Neural cell (in vitro differentiated cells): Measurements from ENCODE around the gene CRTC1. TPM values are rescaled to one million over a fixed set of nuclear protein-coding genes. Genes with fewer than 3 reads are reported as not detected.

Experiments used
- H2AFZ ChIP-seq: fragments of 200-600, 300-800 bp; sonication (generic), shearing (Covaris generic); 2 replicates; pipeline ENCODE4 v1.6.0; 2014; ENCODE audit warnings: low read depth, mild to moderate bottlenecking, antibody characterized with exemption, low read length, moderate library complexity
- H3F3A ChIP-seq: fragments of 200-600 bp; shearing (Covaris generic); 2 replicates; pipeline ENCODE4 v1.6.1; 2016; ENCODE audit warnings: mild to moderate bottlenecking, moderate library complexity, mixed read lengths, antibody characterized with exemption, low read length; ENCODE audit not compliant: insufficient read depth, poor library complexity, severe bottlenecking
- H3K27ac ChIP-seq: fragments of 200-600, 300-800 bp; sonication (generic), shearing (Covaris generic); 2 replicates; pipeline ENCODE4 v1.5.1; 2014; ENCODE audit warnings: mild to moderate bottlenecking, low read length, moderate library complexity
- H3K27me3 ChIP-seq: fragments of 300-800, 200-600 bp; sonication (generic), shearing (Covaris generic); 2 replicates; pipeline ENCODE4 v1.6.0; 2014; ENCODE audit warnings: mild to moderate bottlenecking, low read depth, low read length, moderate library complexity; ENCODE audit not compliant: insufficient read depth
- H3K36me3 ChIP-seq: fragments of 300-800, 200-600 bp; sonication (generic), shearing (Covaris generic); 2 replicates; pipeline ENCODE4 v1.5.1; 2014; ENCODE audit warnings: mild to moderate bottlenecking, antibody characterized with exemption, low read length, moderate library complexity; ENCODE audit not compliant: insufficient read depth
- H3K4me2 ChIP-seq: fragments of 300-800, 200-600 bp; sonication (generic), shearing (Covaris generic); 2 replicates; pipeline ENCODE4 v1.6.0; 2014; ENCODE audit warnings: mild to moderate bottlenecking, low read length
- H3K4me3 ChIP-seq: fragments of 300-800, 200-600 bp; sonication (generic), shearing (Covaris generic); 2 replicates; pipeline ENCODE4 v1.5.1; 2014; ENCODE audit warnings: mild to moderate bottlenecking, low read length, moderate library complexity
- H3K79me2 ChIP-seq: fragments of 200-600 bp; shearing (Covaris generic); replicated peaks from 2 replicates; pipeline ENCODE4 v1.6.0; 2014; ENCODE audit warnings: mild to moderate bottlenecking, low read length, moderate library complexity; ENCODE audit not compliant: insufficient read depth
- H3K9ac ChIP-seq: fragments of 300-800, 200-600 bp; sonication (generic), shearing (Covaris generic); 2 replicates; pipeline ENCODE4 v1.6.1; 2016; ENCODE audit warnings: mild to moderate bottlenecking, low read length, mixed read lengths
- H3K9me2 ChIP-seq: fragments of 200-600 bp; shearing (Covaris generic); 2 replicates; pipeline ENCODE4 v1.6.1; 2016; ENCODE audit warnings: mild to moderate bottlenecking, low read length, mixed read lengths; ENCODE audit not compliant: insufficient read depth
- H3K9me3 ChIP-seq: fragments of 200-600, 300-800 bp; sonication (generic), shearing (Covaris generic); 2 replicates; pipeline ENCODE4 v1.6.1; 2016; ENCODE audit warnings: mild to moderate bottlenecking, mixed run types, low read length, moderate library complexity, mixed read lengths
- H4K20me1 ChIP-seq: fragments of 200-600 bp; shearing (Covaris generic); 2 replicates; pipeline ENCODE4 v1.6.1; 2016; ENCODE audit warnings: mild to moderate bottlenecking, mixed run types; ENCODE audit not compliant: insufficient read depth
- EP300 ChIP-seq: fragments of 450-650 bp; conservative IDR thresholded peaks from 2 replicates; pipeline ENCODE4 v1.6.1; 2014; ENCODE audit warnings: antibody characterized with exemption, mild to moderate bottlenecking, moderate library complexity; ENCODE audit not compliant: poor library complexity, severe bottlenecking
- EZH2 ChIP-seq: fragments of 200-600, 300-800 bp; shearing (Covaris generic), sonication (generic); IDR thresholded peaks from 2 replicates; pipeline ENCODE4 v1.6.1; 2014; ENCODE audit warnings: antibody characterized with exemption, low read length, borderline replicate concordance, mild to moderate bottlenecking; ENCODE audit not compliant: insufficient read depth, poor library complexity, severe bottlenecking
- MXI1 ChIP-seq: fragments of 450-650 bp; conservative IDR thresholded peaks from 2 replicates; pipeline ENCODE4 v1.6.1; 2014; ENCODE audit warnings: antibody characterized with exemption, mild to moderate bottlenecking; ENCODE audit not compliant: poor library complexity, severe bottlenecking
- POLR2AphosphoS5 ChIP-seq: IDR thresholded peaks from 2 replicates; pipeline ENCODE4 v1.6.1; 2012
- RAD21 ChIP-seq: fragments of 450-650 bp; conservative IDR thresholded peaks from 2 replicates; pipeline ENCODE4 v1.6.1; 2014; ENCODE audit warnings: antibody characterized with exemption, mild to moderate bottlenecking, moderate library complexity
- SMC3 ChIP-seq: fragments of 450-650 bp; conservative IDR thresholded peaks from 2 replicates; pipeline ENCODE4 v1.6.1; 2014; ENCODE audit warnings: antibody characterized with exemption, mild to moderate bottlenecking, moderate library complexity; ENCODE audit not compliant: poor library complexity
- TAF1 ChIP-seq: IDR thresholded peaks from 2 replicates; pipeline ENCODE4 v1.6.1; 2012; ENCODE audit warnings: low read depth
- polyA plus RNA-seq: library from polyadenylated mRNA; depleted of rRNA; stranded (reverse); fragments of >200 nt; gene quantifications from 2 replicates; pipeline ENCODE4 v1.2.3, GENCODE V29; 2014
- TF ChIP-seq, protein P1 (sequence below): fragments of 450-650 bp; IDR thresholded peaks from 2 replicates; pipeline ENCODE4 v1.5.1; 2014; ENCODE audit warnings: antibody characterized with exemption, mild to moderate bottlenecking, moderate library complexity; ENCODE audit not compliant: poor library complexity, severe bottlenecking
- TF ChIP-seq, protein P2 (sequence below): IDR thresholded peaks from 2 replicates; pipeline ENCODE4 v1.6.1; 2012; ENCODE audit warnings: borderline replicate concordance

The CRTC1 gene
- polyA plus RNA-seq, 1 donor from 2014 or later: 10.4 TPM

DNA sequence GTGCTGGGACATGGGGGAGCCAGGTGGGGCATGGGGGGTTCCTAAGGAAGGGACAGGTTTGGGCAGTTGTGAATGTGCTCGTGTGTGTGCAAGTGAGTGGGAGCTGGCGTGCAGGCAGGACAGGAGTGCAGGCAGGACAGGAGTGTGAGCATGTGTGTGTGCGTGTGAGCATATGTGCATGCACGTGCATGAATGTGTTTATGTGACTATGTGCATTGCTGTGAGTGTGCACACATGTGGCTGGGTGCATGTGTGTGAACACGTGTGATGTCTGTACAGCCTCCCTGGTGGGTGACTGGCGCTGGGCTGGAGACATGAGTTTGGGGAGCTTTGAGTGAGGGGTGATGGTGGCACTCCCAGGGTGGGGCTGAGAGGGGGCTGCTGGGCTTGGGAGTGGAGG lies 33.4 kb downstream of the CRTC1 start:
- H3K9ac ChIP-seq: no peak overlapping the region
- no peak overlapping the region for H3K4me2 ChIP-seq
- no peaks in the 10 kb centered on the region for H3K27me3 ChIP-seq
- H3K79me2 ChIP-seq: no peaks in the 10 kb centered on the region
- no peaks in the 10 kb centered on the region for H3K36me3 ChIP-seq
- no peak overlapping the region for H2AFZ ChIP-seq
- H3K4me3 ChIP-seq: no peak overlapping the region
- no peaks in the 10 kb centered on the region for H4K20me1 ChIP-seq
- H3F3A ChIP-seq: no peaks in the 10 kb centered on the region
- no peak overlapping the region for H3K27ac ChIP-seq
- no peaks in the 10 kb centered on the region for H3K9me2 ChIP-seq
- H3K9me3 ChIP-seq: no peaks in the 10 kb centered on the region
- no peak for TF ChIP-seq MXI1
- TF ChIP-seq POLR2AphosphoS5: no peak
- TF ChIP-seq, protein P1, sequence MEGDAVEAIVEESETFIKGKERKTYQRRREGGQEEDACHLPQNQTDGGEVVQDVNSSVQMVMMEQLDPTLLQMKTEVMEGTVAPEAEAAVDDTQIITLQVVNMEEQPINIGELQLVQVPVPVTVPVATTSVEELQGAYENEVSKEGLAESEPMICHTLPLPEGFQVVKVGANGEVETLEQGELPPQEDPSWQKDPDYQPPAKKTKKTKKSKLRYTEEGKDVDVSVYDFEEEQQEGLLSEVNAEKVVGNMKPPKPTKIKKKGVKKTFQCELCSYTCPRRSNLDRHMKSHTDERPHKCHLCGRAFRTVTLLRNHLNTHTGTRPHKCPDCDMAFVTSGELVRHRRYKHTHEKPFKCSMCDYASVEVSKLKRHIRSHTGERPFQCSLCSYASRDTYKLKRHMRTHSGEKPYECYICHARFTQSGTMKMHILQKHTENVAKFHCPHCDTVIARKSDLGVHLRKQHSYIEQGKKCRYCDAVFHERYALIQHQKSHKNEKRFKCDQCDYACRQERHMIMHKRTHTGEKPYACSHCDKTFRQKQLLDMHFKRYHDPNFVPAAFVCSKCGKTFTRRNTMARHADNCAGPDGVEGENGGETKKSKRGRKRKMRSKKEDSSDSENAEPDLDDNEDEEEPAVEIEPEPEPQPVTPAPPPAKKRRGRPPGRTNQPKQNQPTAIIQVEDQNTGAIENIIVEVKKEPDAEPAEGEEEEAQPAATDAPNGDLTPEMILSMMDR: no peak
- no peak for TF ChIP-seq TAF1
- TF ChIP-seq, protein P2, sequence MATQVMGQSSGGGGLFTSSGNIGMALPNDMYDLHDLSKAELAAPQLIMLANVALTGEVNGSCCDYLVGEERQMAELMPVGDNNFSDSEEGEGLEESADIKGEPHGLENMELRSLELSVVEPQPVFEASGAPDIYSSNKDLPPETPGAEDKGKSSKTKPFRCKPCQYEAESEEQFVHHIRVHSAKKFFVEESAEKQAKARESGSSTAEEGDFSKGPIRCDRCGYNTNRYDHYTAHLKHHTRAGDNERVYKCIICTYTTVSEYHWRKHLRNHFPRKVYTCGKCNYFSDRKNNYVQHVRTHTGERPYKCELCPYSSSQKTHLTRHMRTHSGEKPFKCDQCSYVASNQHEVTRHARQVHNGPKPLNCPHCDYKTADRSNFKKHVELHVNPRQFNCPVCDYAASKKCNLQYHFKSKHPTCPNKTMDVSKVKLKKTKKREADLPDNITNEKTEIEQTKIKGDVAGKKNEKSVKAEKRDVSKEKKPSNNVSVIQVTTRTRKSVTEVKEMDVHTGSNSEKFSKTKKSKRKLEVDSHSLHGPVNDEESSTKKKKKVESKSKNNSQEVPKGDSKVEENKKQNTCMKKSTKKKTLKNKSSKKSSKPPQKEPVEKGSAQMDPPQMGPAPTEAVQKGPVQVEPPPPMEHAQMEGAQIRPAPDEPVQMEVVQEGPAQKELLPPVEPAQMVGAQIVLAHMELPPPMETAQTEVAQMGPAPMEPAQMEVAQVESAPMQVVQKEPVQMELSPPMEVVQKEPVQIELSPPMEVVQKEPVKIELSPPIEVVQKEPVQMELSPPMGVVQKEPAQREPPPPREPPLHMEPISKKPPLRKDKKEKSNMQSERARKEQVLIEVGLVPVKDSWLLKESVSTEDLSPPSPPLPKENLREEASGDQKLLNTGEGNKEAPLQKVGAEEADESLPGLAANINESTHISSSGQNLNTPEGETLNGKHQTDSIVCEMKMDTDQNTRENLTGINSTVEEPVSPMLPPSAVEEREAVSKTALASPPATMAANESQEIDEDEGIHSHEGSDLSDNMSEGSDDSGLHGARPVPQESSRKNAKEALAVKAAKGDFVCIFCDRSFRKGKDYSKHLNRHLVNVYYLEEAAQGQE: no peak
- TF ChIP-seq RAD21: no peak
- TF ChIP-seq EP300: no peak
- TF ChIP-seq EZH2: no peak
- TF ChIP-seq SMC3: no peak

DNA sequence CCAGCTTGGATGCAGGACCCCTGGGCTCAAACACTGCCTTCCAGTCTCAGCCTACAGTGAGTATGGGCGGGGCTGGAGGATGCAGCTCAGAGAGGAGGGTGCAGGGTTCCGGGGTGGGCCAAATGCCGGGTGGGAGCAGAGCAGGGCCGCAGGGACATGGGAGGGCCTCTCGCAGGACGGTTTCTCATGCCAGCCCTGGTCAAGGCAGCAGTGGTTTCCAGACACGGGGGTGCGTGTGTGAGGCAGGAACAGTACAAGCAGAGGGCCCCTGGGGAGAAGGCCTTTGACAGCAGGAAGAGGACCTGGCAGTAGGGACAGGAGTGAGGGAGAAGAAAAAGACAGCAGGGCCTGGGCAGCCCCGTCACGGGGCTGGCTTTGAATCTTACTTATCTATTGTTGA lies 34.1 kb downstream of the CRTC1 start:
- Histone ChIP-seq H3K79me2 (no peaks in the 10 kb centered on the region), H3K27me3 (no peaks in the 10 kb centered on the region), H3K27ac (no peak overlapping the region), H3K9me3 (no peaks in the 10 kb centered on the region), H3K4me2 (no peak overlapping the region), H3K9ac (no peak overlapping the region), H3K36me3 (no peaks in the 10 kb centered on the region), H4K20me1 (no peaks in the 10 kb centered on the region), H3F3A (no peaks in the 10 kb centered on the region), H3K9me2 (no peaks in the 10 kb centered on the region), H2AFZ (no peak overlapping the region), H3K4me3 (no peak overlapping the region)
- no peak for TF ChIP-seq EZH2
- TF ChIP-seq, protein P2: no peak
- TF ChIP-seq TAF1: no peak
- TF ChIP-seq, protein P1: no peak
- TF ChIP-seq EP300: no peak
